ENCODE results near the gene CEP112.
"Not testable (repeated sequence)": the region's sequence is repeated elsewhere in the genome, so short reads cannot be mapped to it uniquely, and the experiment has no call there.

CEP112 gene

DNA sequence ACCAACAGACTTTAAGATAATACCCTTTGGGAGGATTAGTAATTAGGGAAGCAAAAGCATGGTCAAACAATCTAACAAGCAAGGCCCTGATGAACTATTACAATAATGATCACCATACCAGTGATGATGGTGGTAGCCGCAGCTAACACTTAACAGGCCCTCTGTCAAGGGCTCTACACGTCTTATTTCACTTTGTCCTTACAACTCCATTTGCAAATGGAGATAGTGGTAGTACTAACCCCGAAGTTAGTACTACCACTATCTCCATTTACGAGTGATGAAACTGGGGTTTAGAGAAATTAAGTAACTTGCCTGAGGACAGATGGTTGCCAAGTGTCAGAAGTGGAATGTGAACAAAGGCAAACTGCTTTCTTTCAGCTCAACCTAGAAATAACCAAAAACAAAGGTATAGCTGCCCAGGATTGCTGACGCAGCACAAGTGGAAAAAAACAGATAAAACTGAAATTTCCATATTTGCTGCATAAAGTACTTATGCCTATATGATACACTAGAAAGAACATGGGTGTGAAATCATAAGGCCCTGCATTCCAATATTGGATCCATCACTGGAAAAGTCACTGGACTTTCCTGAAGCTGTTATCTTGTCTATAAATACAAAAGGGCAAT lies 24.6 kb downstream of the CEP112 start:
- Histone ChIP-seq H2AFZ (ENCODE audit: low read depth, low read length) (no peak overlapping the region), H3K36me3 (ENCODE audit: insufficient read depth, low read length) (peaks cover 14% of the 10 kb centered on the region), H3K27me3 (ENCODE audit: insufficient read depth, low read length) (no peaks in the 10 kb centered on the region), H3K9me3 (ENCODE audit: low read length) (no peaks in the 10 kb centered on the region), H3K4me1 (ENCODE audit: insufficient read depth, low read length) (peaks cover 12% of the 10 kb centered on the region), H3K4me3 (ENCODE audit: low read length) (no peak overlapping the region)

DNA sequence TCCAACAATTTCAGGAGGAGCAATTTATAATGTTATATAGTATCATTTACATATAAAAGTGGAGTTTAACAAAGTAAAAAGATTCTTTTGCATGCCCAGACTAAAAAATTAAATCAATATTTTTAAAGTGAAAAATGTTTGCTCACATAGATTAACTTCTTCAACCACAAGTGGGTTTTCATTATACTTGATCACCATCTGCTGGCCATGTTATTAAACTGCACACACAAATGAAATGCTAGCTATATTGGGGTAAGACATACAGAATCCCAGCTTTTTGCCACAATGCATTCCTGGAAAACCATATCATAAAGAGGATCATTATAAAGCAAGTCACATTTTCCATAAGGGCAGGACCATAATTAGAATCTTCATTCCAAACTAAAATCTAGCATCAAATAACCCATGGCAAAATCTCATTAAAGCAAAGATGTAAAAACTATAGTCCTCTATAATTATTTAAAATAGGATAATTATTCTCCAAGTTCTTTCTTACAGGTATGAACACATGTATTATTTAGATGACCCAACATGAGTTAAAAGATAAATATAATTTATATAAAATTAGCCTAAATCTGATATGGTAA lies 26.3 kb downstream of the CEP112 start:
- peaks cover 3% of the 10 kb centered on the region for H3K9me3 ChIP-seq (ENCODE audit: low read length)
- H2AFZ ChIP-seq (ENCODE audit: low read depth, low read length) = no peak overlapping the region
- peaks cover 12% of the 10 kb centered on the region for H3K4me1 ChIP-seq (ENCODE audit: insufficient read depth, low read length)
- no peaks in the 10 kb centered on the region for H3K27me3 ChIP-seq (ENCODE audit: insufficient read depth, low read length)
- no peak overlapping the region for H3K4me3 ChIP-seq (ENCODE audit: low read length)
- H3K36me3 ChIP-seq (ENCODE audit: insufficient read depth, low read length) = peaks cover 11% of the 10 kb centered on the region

DNA sequence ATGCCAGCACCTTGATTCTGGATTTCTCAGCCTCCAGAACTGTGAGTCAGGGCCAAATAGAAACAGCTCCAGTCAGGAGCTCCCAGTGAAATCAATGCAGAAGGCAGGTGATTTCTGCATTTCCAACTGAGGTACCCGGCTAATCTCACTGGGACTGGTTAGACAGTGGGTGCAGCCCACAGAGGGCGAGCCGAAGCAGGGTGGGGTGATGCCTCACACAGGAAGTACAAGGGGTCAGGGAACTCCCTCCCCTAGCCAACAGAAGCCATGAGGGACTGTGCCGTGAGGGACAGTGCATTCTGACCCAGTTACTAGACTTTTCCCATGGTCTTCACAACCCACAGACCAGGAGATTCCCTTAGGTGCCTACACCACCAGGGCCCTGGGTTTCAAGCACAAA lies 36.9 kb downstream of the CEP112 start:
- H3K9me3 ChIP-seq (ENCODE audit: low read length); H3K4me1 ChIP-seq (ENCODE audit: insufficient read depth, low read length); H3K4me3 ChIP-seq (ENCODE audit: low read length); H3K36me3 ChIP-seq (ENCODE audit: insufficient read depth, low read length); H2AFZ ChIP-seq (ENCODE audit: low read depth, low read length); H3K27me3 ChIP-seq (ENCODE audit: insufficient read depth, low read length): not testable (repeated sequence)

DNA sequence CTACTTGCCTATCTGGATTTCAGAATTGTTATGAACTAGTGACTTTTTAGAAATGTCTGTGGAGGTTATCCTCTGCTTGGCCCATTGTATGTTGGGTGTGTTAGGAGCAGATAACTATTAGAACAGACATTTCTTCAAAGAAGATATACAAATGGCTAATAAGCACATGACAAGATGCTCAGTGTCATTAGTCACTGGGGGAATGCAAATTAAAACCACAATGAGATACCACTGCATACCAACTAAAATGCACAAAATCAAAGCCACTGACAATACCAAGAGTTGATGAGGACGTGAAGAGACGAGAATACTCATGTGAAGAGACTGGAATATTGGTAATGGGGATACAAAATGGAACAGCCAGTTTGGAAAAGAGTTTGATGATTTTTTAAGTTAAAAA lies 39.2 kb downstream of the CEP112 start:
- Histone ChIP-seq H2AFZ (ENCODE audit: low read depth, low read length) (no peak overlapping the region), H3K36me3 (ENCODE audit: insufficient read depth, low read length) (no peaks in the 10 kb centered on the region), H3K4me3 (ENCODE audit: low read length) (no peak overlapping the region), H3K4me1 (ENCODE audit: insufficient read depth, low read length) (no peaks in the 10 kb centered on the region), H3K9me3 (ENCODE audit: low read length) (peaks cover 4% of the 10 kb centered on the region), H3K27me3 (ENCODE audit: insufficient read depth, low read length) (no peaks in the 10 kb centered on the region)

GRCh38 chr17:66150708-66151107 lies 41.2 kb downstream of the CEP112 start:
- Histone ChIP-seq H3K4me1 (ENCODE audit: insufficient read depth, low read length) (no peaks in the 10 kb centered on the region), H3K9me3 (ENCODE audit: low read length) (peaks cover 2% of the 10 kb centered on the region), H3K4me3 (ENCODE audit: low read length) (no peak overlapping the region), H2AFZ (ENCODE audit: low read depth, low read length) (no peak overlapping the region), H3K27me3 (ENCODE audit: insufficient read depth, low read length) (no peaks in the 10 kb centered on the region), H3K36me3 (ENCODE audit: insufficient read depth, low read length) (no peaks in the 10 kb centered on the region)

DNA sequence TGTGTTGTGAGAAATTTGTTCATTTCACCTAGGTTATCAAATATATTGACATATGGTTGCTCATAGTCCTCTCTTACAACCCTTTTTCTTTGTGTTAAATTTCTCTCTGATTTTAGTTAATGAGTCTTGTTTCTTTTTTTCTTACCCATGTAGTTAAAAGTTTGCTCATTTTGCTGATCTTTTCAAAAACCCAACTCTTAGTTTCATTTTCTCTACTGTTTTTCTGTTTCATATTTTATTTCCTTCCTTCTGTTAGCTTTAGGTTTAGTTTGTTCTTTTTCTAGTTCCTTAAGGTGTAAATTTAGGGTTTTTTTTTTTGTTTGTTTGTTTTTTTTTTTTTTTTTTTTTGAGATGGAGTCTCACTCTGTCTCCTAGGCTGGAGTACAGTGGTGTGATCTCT lies 42.4 kb downstream of the CEP112 start:
- Histone ChIP-seq H3K9me3 (ENCODE audit: low read length) (no peaks in the 10 kb centered on the region), H3K4me1 (ENCODE audit: insufficient read depth, low read length) (no peaks in the 10 kb centered on the region), H3K4me3 (ENCODE audit: low read length) (no peak overlapping the region), H2AFZ (ENCODE audit: low read depth, low read length) (no peak overlapping the region), H3K27me3 (ENCODE audit: insufficient read depth, low read length) (no peaks in the 10 kb centered on the region), H3K36me3 (ENCODE audit: insufficient read depth, low read length) (peaks cover 2% of the 10 kb centered on the region)

DNA sequence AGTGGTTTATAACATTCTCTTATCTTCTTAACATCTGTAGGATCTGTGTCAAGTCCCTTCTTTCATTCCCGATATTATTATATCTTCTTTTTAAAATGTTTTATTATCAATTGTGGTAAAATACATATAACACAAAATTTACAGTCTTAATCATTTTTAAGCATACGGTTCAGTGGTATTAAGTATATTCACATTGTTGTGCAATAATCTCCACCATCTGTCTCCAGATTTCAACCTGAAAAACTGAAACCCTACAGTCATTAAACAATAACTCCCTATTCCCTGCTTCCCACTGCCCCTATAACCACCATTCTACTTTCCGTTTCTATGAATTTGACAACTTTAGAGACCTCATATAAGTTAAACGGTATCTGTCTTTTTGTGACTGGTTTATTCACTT lies 45.5 kb downstream of the CEP112 start:
- Histone ChIP-seq H3K27me3 (ENCODE audit: insufficient read depth, low read length) (no peaks in the 10 kb centered on the region), H3K36me3 (ENCODE audit: insufficient read depth, low read length) (peaks cover 6% of the 10 kb centered on the region), H3K4me1 (ENCODE audit: insufficient read depth, low read length) (no peaks in the 10 kb centered on the region), H3K4me3 (ENCODE audit: low read length) (no peak overlapping the region), H3K9me3 (ENCODE audit: low read length) (no peaks in the 10 kb centered on the region), H2AFZ (ENCODE audit: low read depth, low read length) (no peak overlapping the region)

GRCh38 chr17:66143657-66144282 lies 48.2 kb downstream of the CEP112 start:
- Histone ChIP-seq H3K36me3 (ENCODE audit: insufficient read depth, low read length) (peaks cover 7% of the 10 kb centered on the region), H2AFZ (ENCODE audit: low read depth, low read length) (no peak overlapping the region), H3K4me1 (ENCODE audit: insufficient read depth, low read length) (no peaks in the 10 kb centered on the region), H3K27me3 (ENCODE audit: insufficient read depth, low read length) (no peaks in the 10 kb centered on the region), H3K9me3 (ENCODE audit: low read length) (no peaks in the 10 kb centered on the region), H3K4me3 (ENCODE audit: low read length) (no peak overlapping the region)

DNA sequence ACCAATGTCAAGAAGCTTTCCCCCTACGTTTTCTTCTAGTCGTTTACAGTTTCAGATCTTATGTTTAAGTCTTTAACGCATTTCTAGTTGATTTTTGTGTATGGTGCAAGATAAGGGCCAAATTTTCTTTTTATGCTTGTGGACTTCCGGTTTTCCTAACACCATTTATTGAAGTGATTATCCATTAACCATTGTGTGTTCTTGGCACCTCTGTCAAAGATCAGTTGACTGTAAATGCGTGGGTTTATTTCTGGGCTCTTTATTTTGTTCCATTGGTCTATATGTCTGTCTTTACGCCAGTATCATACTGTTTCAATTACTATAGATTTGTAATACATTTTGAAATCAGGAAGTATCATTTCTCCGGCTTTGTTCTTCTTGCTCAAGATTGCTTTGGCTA lies 49.5 kb downstream of the CEP112 start:
- Histone ChIP-seq H3K9me3 (ENCODE audit: low read length) (peaks cover 4% of the 10 kb centered on the region), H3K36me3 (ENCODE audit: insufficient read depth, low read length) (peaks cover 16% of the 10 kb centered on the region), H3K4me3 (ENCODE audit: low read length) (no peak overlapping the region), H2AFZ (ENCODE audit: low read depth, low read length) (no peak overlapping the region), H3K27me3 (ENCODE audit: insufficient read depth, low read length) (no peaks in the 10 kb centered on the region), H3K4me1 (ENCODE audit: insufficient read depth, low read length) (no peaks in the 10 kb centered on the region)

DNA sequence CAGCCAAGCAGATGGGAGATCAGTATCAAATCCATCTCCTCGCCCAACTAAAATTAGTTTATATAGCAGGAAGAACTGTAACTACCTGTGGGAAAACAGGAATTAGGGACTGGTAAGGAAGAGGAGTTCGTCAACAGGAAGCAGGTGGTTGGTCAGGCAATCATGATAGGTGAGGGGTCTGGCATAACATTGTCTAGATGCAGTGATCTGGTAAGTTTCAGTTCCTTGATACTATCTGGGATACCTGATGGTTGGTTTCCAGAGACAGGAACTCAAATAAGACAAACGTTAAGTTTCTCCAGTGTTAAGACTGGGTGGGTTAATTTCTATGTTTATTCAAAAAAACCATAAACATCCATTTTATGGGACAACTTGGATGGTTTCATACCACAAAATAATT lies 53.8 kb downstream of the CEP112 start:
- peaks cover 4% of the 10 kb centered on the region for H3K9me3 ChIP-seq (ENCODE audit: low read length)
- no peaks in the 10 kb centered on the region for H3K4me1 ChIP-seq (ENCODE audit: insufficient read depth, low read length)
- H2AFZ ChIP-seq (ENCODE audit: low read depth, low read length) = no peak overlapping the region
- H3K4me3 ChIP-seq (ENCODE audit: low read length) = no peak overlapping the region
- H3K36me3 ChIP-seq (ENCODE audit: insufficient read depth, low read length) = peaks cover 12% of the 10 kb centered on the region
- no peaks in the 10 kb centered on the region for H3K27me3 ChIP-seq (ENCODE audit: insufficient read depth, low read length)

GRCh38 chr17:66135896-66136295 lies 56.0 kb downstream of the CEP112 start:
- H2AFZ ChIP-seq (ENCODE audit: low read depth, low read length) = no peak overlapping the region
- H3K36me3 ChIP-seq (ENCODE audit: insufficient read depth, low read length) = peaks cover 20% of the 10 kb centered on the region
- no peaks in the 10 kb centered on the region for H3K4me1 ChIP-seq (ENCODE audit: insufficient read depth, low read length)
- peaks cover 6% of the 10 kb centered on the region for H3K9me3 ChIP-seq (ENCODE audit: low read length)
- no peak overlapping the region for H3K4me3 ChIP-seq (ENCODE audit: low read length)
- H3K27me3 ChIP-seq (ENCODE audit: insufficient read depth, low read length) = no peaks in the 10 kb centered on the region

- H2AFZ ChIP-seq (ENCODE audit: low read depth, low read length) = no peak overlapping the region
- H3K9me3 ChIP-seq (ENCODE audit: low read length) = peaks cover 6% of the 10 kb centered on the region
- no peaks in the 10 kb centered on the region for H3K4me1 ChIP-seq (ENCODE audit: insufficient read depth, low read length)
- no peaks in the 10 kb centered on the region for H3K27me3 ChIP-seq (ENCODE audit: insufficient read depth, low read length)
- H3K36me3 ChIP-seq (ENCODE audit: insufficient read depth, low read length) = peaks cover 20% of the 10 kb centered on the region
- no peak overlapping the region for H3K4me3 ChIP-seq (ENCODE audit: low read length)
These were observed 56.7 kb downstream of the CEP112 start for GRCh38 chr17:66135219-66135618.

- H2AFZ ChIP-seq (ENCODE audit: low read depth, low read length) = no peak overlapping the region
These were observed 62.2 kb downstream of the CEP112 start for GRCh38 chr17:66129759-66130158.

More at GRCh38 chr17:66129759-66130158, 62.2 kb downstream of the CEP112 start:
- H3K36me3 ChIP-seq (ENCODE audit: insufficient read depth, low read length) = peaks cover 10% of the 10 kb centered on the region
- H3K4me1 ChIP-seq (ENCODE audit: insufficient read depth, low read length) = no peaks in the 10 kb centered on the region
- H3K4me3 ChIP-seq (ENCODE audit: low read length) = no peak overlapping the region
- H3K27me3 ChIP-seq (ENCODE audit: insufficient read depth, low read length) = no peaks in the 10 kb centered on the region
- H3K9me3 ChIP-seq (ENCODE audit: low read length) = peaks cover 2% of the 10 kb centered on the region
